AG10803 (cell line): ENCODE results near the gene HSPA12A.

ENCODE experiments used
- DNase-seq: peaks from one replicate; pipeline ENCODE4 v3.0.0; 2010; ENCODE audit warnings: low read depth
- H3K4me3 ChIP-seq: 2 replicates; pipeline ENCODE4 v1.5.1; 2011; ENCODE audit warnings: mild to moderate bottlenecking, low read length, control low read depth
- CTCF ChIP-seq: conservative IDR thresholded peaks from 2 replicates; pipeline ENCODE4 v1.5.1; 2011; ENCODE audit warnings: mild to moderate bottlenecking, low read length, control low read depth, inconsistent platforms

The HSPA12A gene

GRCh38 chr10:116720668-116721546, 21.5 kb downstream of the HSPA12A start:
- no peak overlapping the region for H3K4me3 ChIP-seq
- no peak for TF ChIP-seq CTCF
- no peak for DNase-seq

GRCh38 chr10:116720241-116720643, 22.1 kb downstream of the HSPA12A start:
- TF ChIP-seq CTCF: no peak
- DNase-seq: no peak
- no peak overlapping the region for H3K4me3 ChIP-seq

- no peak overlapping the region for H3K4me3 ChIP-seq
- no peak for TF ChIP-seq CTCF
- DNase-seq: peak; percentile 44
These were observed 22.6 kb downstream of the HSPA12A start for GRCh38 chr10:116719804-116720203.

GRCh38 chr10:116718058-116718457, 24.3 kb downstream of the HSPA12A start:
- H3K4me3 ChIP-seq: no peak overlapping the region
- no peak for DNase-seq
- no peak for TF ChIP-seq CTCF

DNA sequence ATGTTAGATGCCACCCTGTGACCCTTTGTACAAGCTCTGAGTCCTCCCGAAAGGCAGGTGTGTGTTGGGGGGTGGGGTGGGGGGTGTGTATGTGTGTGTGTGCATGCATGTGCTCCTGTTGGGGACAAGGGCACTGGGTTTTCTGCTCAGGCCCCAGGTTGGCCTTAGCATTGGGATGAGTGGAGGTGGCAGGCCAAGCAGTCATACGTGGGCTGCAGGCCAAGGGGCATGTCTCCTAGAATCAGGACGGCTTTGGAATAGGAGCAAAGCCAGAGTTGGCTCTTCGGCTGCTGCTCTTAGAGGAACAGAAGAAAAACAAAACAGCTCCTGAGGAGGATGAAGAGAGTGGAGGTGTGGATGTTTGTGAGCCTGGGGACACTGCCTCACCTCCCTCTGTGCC, 26.0 kb downstream of the HSPA12A start:
- no peak for TF ChIP-seq CTCF
- no peak for DNase-seq
- no peak overlapping the region for H3K4me3 ChIP-seq

DNA sequence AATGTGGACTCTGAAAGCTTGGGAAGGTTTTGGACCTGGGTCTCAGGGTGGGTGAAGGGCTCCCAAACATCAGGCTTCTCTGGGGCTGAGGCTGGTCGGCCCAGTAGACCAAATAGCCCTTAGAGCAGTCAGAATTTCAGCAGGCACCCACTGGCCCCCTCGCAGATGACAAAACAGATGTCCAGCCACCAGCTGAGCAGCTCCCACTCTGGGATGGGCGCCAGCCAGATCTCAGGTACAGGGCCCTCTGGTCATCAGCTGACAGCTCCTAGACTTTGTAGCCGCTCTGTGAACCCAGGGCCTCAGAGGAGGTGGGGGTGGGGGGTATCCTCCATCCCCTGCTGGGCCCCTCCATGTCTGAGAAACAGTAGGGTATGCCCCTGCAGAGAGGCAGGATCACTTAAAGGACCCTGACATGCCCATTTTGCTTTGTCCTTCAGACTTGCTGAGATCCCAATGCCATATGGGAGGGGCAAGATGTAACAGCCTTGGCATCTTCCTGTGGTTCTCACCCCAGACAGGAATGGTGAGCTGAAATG, 26.5 kb downstream of the HSPA12A start:
- TF ChIP-seq CTCF: no peak
- no peak overlapping the region for H3K4me3 ChIP-seq
- no peak for DNase-seq

DNA sequence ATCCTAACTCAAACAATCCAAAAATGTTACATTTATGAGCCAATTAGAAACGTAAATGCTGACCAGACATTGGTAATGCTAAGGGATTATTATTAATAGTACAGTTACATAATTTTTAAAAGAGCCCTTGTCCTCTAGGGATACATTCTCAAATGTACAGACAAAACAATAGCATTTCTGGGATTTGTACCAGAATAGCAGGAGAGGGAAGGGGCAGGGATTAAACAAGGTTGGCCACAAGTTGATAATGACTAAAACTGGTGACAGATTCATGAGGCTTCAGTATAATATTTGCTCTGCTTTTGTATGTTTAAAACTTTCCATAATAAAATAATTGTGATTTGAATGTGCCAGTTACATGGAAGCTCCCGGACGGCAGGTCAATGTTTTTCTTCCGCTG, 27.0 kb downstream of the HSPA12A start:
- H3K4me3 ChIP-seq: no peak overlapping the region
- no peak for TF ChIP-seq CTCF
- peak; percentile 43 for DNase-seq
